NT2/D1 (cell line): ENCODE data around the gene IL33.

ENCODE experiments used
- SUZ12 ChIP-seq: IDR thresholded peaks from 2 replicates; pipeline ENCODE4 v1.6.1; 2011; ENCODE audit not compliant: insufficient read length, insufficient read depth; ENCODE audit errors: extremely low read depth
- YY1 ChIP-seq: IDR thresholded peaks from 2 replicates; pipeline ENCODE4 v1.6.1; 2011; ENCODE audit not compliant: insufficient read length, insufficient read depth
- ZNF274 ChIP-seq: IDR thresholded peaks from 2 replicates; pipeline ENCODE4 v1.6.1; 2011; ENCODE audit warnings: mild to moderate bottlenecking, low read depth, low read length

- TF ChIP-seq ZNF274 (no peak), YY1 (no peak), SUZ12 (no peak)
Observed at GRCh38 chr9:6302417-6302816, 86.8 kb downstream of the IL33 start.
